Stimulated activated naive CD8-positive, alpha-beta T cell treated with anti-CD3 and anti-CD28 coated beads, Interleukin-15, Interleukin-2, amounts not matched to agents 100 ng/mL and 50 ng/mL, for 24 hours (primary cell): Measurements from ENCODE around the gene NET1.
"Not testable (repeated sequence)": the region's sequence is repeated elsewhere in the genome, so short reads cannot be mapped to it uniquely, and the experiment has no call there.

ENCODE experiments used
- H3K27ac Mint-ChIP-seq: one replicate; pipeline ENCODE4 v1.8.0; 2021; ENCODE audit warnings: mild to moderate bottlenecking, mixed read lengths
- H3K27me3 Mint-ChIP-seq: one replicate; pipeline ENCODE4 v1.8.0; 2021; ENCODE audit warnings: mixed read lengths
- H3K36me3 Mint-ChIP-seq: one replicate; pipeline ENCODE4 v1.8.0; 2021; ENCODE audit warnings: low read depth, mixed read lengths
- H3K4me1 Mint-ChIP-seq: one replicate; pipeline ENCODE4 v1.8.0; 2021; ENCODE audit warnings: low read depth, mixed read lengths
- H3K4me3 Mint-ChIP-seq: one replicate; pipeline ENCODE4 v1.8.0; 2021; ENCODE audit warnings: mild to moderate bottlenecking, mixed read lengths
- H3K9me3 Mint-ChIP-seq: one replicate; pipeline ENCODE4 v1.8.0; 2021; ENCODE audit warnings: mixed read lengths

NET1 gene

GRCh38 chr10:5385224-5385623 is 27.1 kb upstream of the NET1 start:
- Mint-ChIP-seq H3K27ac (no peak overlapping the region), H3K4me3 (no peak overlapping the region), H3K9me3 (peaks cover 16% of the 10 kb centered on the region), H3K36me3 (no peaks in the 10 kb centered on the region), H3K4me1 (no peaks in the 10 kb centered on the region), H3K27me3 (peaks cover 16% of the 10 kb centered on the region)

DNA sequence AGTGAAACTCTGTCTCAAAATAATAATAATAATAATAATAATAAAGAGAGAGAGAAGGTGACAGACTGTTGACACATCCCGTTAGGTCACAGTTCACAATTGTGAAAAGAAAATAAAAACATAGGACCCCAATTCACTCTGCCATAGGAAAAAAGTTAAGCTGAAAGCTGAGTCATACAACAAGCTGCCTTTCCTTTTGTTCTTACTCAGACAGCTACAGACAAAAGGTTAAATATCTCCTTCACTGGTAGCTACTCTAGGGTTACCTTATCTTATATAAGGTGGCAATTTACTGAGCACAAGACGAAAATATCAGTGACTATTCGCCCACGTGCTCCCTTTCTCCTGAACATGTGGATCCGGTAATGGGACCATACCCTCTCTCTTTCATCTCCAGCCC is 25.2 kb upstream of the NET1 start:
- Mint-ChIP-seq H3K4me1 (no peaks in the 10 kb centered on the region), H3K27me3 (peaks cover 16% of the 10 kb centered on the region), H3K36me3 (peaks cover 4% of the 10 kb centered on the region), H3K9me3 (peaks cover 30% of the 10 kb centered on the region), H3K27ac (no peak overlapping the region), H3K4me3 (no peak overlapping the region)

GRCh38 chr10:5390607-5391205 is 21.7 kb upstream of the NET1 start:
- Mint-ChIP-seq H3K4me1 (no peaks in the 10 kb centered on the region), H3K4me3 (no peak overlapping the region), H3K36me3 (peaks cover 4% of the 10 kb centered on the region), H3K27me3 (peaks cover 12% of the 10 kb centered on the region), H3K27ac (no peak overlapping the region), H3K9me3 (peaks cover 30% of the 10 kb centered on the region)

DNA sequence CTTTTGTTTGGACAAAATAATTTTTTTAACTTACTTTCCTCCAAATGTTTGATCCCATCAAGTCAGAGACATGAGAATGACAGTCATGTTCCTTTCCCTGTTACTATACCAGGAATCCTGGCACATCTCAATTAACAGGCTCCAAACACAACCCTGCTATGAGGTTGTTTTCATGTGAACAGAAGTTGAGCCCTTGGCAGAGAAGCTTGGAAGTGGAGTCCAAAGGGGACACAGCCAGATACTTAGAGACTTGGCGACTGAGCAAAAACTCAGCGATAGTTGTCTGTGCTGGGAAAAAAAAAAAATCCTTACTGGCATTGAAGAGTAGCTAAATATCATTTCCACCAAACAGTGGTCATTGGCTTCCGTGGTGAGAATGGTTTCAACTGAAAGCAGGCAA is 20.6 kb upstream of the NET1 start:
- Mint-ChIP-seq H3K27ac (no peak overlapping the region), H3K9me3 (peaks cover 30% of the 10 kb centered on the region), H3K4me3 (no peak overlapping the region), H3K27me3 (peaks cover 5% of the 10 kb centered on the region), H3K4me1 (no peaks in the 10 kb centered on the region), H3K36me3 (peaks cover 4% of the 10 kb centered on the region)

- no peak overlapping the region for H3K4me3 Mint-ChIP-seq
- H3K9me3 Mint-ChIP-seq = peaks cover 25% of the 10 kb centered on the region
- peaks cover 4% of the 10 kb centered on the region for H3K36me3 Mint-ChIP-seq
- no peaks in the 10 kb centered on the region for H3K27me3 Mint-ChIP-seq
- H3K27ac Mint-ChIP-seq = no peak overlapping the region
- no peaks in the 10 kb centered on the region for H3K4me1 Mint-ChIP-seq
Observed at GRCh38 chr10:5393529-5393928, 18.8 kb upstream of the NET1 start.

GRCh38 chr10:5395168-5395567 is 17.2 kb upstream of the NET1 start:
- H3K4me3 Mint-ChIP-seq = no peak overlapping the region
- H3K36me3 Mint-ChIP-seq = peaks cover 4% of the 10 kb centered on the region
- H3K27ac Mint-ChIP-seq = no peak overlapping the region
- peaks cover 14% of the 10 kb centered on the region for H3K9me3 Mint-ChIP-seq
- no peaks in the 10 kb centered on the region for H3K4me1 Mint-ChIP-seq
- peaks cover 7% of the 10 kb centered on the region for H3K27me3 Mint-ChIP-seq

DNA sequence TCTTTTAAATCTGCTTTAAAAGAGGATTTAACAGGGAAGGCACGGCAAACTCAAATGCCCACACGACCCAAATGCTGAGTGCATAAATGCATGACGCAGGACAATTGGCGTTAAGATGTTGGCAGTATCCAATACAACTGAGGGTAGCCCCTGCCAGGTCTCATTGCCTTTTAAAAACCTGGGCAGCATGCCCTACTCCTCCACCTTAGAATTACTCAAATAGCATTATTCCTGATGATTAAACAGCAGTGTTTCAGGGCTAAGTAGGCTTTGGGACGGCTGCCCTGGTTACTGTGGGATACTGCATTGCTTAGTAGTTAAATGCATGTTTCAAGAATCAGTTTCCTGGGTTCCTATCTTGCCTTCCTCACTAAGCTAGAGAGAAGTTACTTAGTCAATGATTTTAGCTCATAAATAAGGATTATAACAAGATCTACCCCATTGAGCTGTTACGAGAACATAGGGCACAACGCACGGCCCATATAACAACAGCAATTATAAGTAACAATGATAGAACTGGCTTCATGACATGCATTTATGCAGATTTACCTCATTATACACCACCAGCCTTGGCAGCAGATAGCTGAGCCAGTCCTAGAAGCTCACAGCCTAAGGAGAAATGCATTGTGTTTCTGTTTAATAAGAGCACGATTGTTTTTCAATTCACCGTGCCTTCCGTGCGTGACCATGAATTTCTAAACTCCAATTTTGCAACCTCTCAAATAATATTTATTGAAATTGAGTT is 15.6 kb upstream of the NET1 start:
- Mint-ChIP-seq H3K27ac (no peak overlapping the region), H3K27me3 (peaks cover 11% of the 10 kb centered on the region), H3K4me3 (no peak overlapping the region), H3K36me3 (no peaks in the 10 kb centered on the region), H3K4me1 (no peaks in the 10 kb centered on the region), H3K9me3 (peaks cover under 1% of the 10 kb centered on the region)

DNA sequence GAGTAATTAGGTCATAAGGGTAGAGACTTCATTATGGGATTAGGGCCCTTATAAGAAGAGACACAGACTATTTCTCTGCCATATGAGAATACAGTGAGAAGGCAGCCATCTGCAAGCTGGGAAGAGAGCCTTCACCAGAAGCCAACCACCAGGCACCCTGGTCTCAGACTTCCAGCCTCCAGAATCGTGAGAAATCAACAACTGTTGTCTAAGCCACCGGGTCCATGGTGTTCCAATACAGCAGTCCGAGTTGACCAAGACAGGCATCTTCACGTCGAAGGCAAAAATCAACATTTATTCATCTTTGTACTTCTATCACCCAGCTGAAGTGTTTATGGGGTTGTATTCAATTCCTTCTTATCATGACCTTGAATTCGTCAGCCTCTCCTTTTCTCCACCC is 13.0 kb upstream of the NET1 start:
- H3K4me1 Mint-ChIP-seq = no peaks in the 10 kb centered on the region
- no peak overlapping the region for H3K27ac Mint-ChIP-seq
- H3K4me3 Mint-ChIP-seq = no peak overlapping the region
- no peaks in the 10 kb centered on the region for H3K9me3 Mint-ChIP-seq
- H3K36me3 Mint-ChIP-seq = no peaks in the 10 kb centered on the region
- peaks cover 11% of the 10 kb centered on the region for H3K27me3 Mint-ChIP-seq

DNA sequence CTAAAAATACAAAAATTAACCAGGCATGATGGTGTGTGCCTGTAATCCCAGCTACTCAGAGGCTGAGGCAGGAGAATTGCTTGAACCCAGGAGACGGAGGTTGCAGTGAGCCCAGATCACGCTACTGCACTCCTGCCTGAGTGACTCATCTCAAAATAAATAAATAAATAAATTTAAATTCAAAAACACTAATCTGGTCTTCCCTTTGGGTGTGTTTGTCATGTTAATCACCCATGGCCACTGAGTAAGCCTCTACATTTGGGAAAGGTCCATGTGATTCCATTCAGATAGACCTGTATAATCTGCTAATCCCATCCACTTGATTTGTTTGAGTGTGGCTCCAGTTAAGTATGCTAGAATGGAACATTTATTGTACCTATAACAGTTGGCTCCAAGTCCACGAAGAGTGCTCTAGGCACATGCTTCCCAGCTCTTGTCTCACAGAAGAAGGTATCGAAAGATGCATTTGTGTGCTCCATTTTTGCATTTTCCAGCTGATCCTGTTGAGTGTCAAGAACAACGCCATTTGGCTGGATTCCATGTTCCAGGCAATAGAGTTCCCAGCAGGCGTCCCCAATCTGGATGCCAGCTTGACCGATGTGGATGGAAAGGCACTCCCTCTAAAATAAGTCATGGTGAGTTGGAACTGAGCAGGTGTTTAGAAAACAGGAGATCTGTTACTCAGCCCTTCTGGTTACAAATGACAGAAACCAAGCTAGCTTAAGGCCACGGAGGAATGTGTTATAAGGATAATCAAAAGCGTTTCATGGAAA is 11.7 kb upstream of the NET1 start:
- Mint-ChIP-seq H3K36me3 (no peaks in the 10 kb centered on the region), H3K9me3 (no peaks in the 10 kb centered on the region), H3K4me3 (no peak overlapping the region), H3K4me1 (no peaks in the 10 kb centered on the region), H3K27ac (no peak overlapping the region), H3K27me3 (peaks cover 11% of the 10 kb centered on the region)

DNA sequence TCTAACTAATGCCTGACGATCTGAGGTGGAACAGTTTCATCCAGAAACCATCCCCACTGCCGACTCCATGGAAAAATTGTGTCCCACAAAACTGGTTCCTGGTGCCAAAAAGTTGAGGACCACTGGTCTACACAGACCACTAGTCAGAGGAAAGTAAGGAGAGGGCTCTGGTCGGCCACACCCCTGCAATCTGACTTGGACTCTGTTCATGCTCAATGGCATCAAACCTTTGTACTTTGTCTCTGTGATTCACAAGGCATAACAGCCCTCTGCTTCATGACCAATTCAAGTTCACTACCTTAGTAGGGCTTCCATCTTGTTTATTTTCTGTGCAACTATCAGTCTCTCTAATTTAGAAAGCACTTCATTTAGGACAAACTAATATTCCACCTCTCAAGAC is 9.6 kb upstream of the NET1 start:
- Mint-ChIP-seq H3K36me3 (no peaks in the 10 kb centered on the region), H3K27me3 (peaks cover 11% of the 10 kb centered on the region)

DNA sequence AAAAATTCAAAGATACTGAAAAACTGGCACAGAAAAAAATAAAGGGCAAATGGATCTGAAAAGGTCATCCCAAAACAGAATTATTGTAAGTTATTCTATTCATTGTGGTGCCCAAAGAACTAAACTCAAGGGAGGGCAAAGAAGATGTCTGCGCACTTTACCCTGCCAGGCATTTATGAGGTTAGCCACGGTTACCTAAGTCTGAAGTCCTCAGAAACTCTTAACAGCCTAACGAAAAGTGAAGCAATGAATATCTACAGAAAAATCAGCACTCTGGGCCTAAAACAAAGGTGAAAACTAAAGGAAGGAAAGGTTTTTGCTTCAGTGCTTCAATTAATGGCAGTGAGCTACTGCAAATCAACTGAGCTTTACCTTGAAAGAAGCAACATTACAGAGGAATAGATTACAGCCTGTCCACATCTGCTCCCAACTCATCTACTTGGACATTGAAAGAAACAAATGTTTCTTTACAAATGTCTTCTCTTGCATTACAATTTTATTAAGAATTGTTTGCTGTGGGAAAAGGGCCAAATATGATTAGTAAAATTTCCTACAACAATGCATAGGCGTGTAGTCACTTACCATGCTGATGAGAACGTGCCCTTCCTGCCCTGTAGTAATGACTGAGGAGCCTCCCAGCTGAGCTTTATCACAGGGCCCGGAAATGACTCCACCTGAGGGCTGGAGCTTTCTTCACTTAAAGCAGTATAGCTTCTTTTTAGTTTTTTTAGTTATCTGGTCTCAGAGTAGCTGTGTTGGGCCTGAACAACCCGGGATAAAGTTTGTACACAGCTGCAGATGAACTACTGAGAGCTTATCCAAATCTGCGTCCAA is 7.9 kb upstream of the NET1 start, which contains the start of gene TUBAL3:
TUBAL3 (minus strand) TSS at position 621 of the 834 bp plus-strand sequence; CDS start at position 585, 36 bp downstream.
- no peak within 1 kb of the TSS for H3K27ac Mint-ChIP-seq
- H3K4me1 Mint-ChIP-seq = no peaks in the 10 kb centered on the region
- H3K9me3 Mint-ChIP-seq = no peaks in the 10 kb centered on the region
- no peak within 1 kb of the TSS for H3K4me3 Mint-ChIP-seq
- H3K27me3 Mint-ChIP-seq = peaks cover 14% of the 10 kb centered on the region
- no peaks in the 10 kb centered on the region for H3K36me3 Mint-ChIP-seq

More for the DNA sequence above, 9.6 kb upstream of the NET1 start:
- Mint-ChIP-seq H3K9me3 (no peaks in the 10 kb centered on the region), H3K4me1 (no peaks in the 10 kb centered on the region), H3K4me3 (no peak overlapping the region), H3K27ac (no peak overlapping the region)

DNA sequence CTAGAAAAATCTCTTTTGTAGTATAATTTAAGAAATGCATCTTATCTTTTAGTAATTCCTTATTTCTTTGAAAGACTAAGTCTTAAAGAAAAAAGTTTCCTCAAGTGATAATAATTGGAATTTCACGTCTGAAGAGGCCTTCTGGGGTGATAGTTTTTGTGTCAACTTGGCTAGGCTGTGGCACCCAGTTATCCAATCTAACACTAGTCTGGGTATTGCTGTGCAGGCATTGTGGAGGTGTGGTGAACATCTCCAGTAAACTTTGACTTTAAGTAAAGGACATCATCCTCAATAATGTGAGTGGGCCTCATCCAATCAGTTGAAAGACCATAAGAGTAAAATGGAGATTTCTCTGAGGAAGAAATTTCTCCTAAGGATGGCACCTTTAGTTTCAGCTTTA is 5.4 kb upstream of the NET1 start:
- no peaks in the 10 kb centered on the region for H3K4me1 Mint-ChIP-seq
- no peak overlapping the region for H3K27ac Mint-ChIP-seq
- H3K36me3 Mint-ChIP-seq = no peaks in the 10 kb centered on the region
- H3K9me3 Mint-ChIP-seq = no peaks in the 10 kb centered on the region
- no peak overlapping the region for H3K4me3 Mint-ChIP-seq
- peaks cover 19% of the 10 kb centered on the region for H3K27me3 Mint-ChIP-seq

DNA sequence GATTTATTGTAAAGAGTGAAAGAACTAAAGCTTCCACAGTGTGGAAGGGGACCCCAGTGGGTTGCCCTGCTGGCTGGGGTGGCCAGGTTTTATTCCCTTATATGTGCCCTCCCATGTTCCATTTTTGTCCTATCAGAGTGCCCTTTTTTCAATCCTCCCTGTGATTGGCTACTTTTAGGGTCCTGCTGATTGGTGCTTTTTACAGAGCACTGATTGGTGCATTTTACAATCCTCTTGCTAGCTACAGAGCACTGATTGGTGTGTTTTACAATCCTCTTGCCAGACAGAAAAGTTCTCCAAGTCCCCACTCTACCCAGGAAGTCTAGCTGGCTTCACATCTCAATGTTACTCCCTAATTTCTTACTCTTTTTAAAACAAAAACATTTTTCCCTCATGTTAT is 1.6 kb upstream of the NET1 start:
- not testable (repeated sequence) for H3K27ac Mint-ChIP-seq, H3K4me3 Mint-ChIP-seq, H3K9me3 Mint-ChIP-seq, H3K36me3 Mint-ChIP-seq, H3K4me1 Mint-ChIP-seq
- H3K27me3 Mint-ChIP-seq = peaks cover 19% of the 10 kb centered on the region

DNA sequence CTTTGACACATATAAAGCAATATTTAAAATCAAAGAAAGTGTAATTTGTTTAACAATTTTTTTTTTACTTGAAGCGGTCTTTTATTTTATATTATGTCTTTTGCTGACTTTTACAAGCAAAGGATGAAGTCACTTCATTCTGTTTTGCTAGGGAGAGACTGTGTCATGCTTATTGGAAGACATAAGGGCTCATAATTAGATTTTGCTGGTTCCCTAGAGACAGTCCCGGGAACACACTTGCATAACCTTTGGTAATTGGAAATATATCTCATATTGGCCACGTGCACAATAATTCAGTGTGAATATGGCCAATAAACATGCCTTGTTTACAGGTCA is 448 bp upstream of the NET1 start:
- Mint-ChIP-seq H3K27me3 (peaks cover 19% of the 10 kb centered on the region), H3K36me3 (peaks cover 7% of the 10 kb centered on the region), H3K4me1 (no peaks in the 10 kb centered on the region), H3K4me3 (no peak overlapping the region), H3K9me3 (no peaks in the 10 kb centered on the region), H3K27ac (no peak overlapping the region)
